AG04450 (cell line): ENCODE measurements around the gene CANT1. TPM values are rescaled to one million over a fixed set of nuclear protein-coding genes. Genes with fewer than 3 reads are reported as not detected.
A peak's percentile ranks its signal among the peaks of the same experiment; 100 is the strongest.

Experiments
- CTCF ChIA-PET: fragments of 300-600, 350-600 bp; formaldehyde crosslinking; extraction: SDS; loops from one replicate; lab custom pipeline; 2022; ENCODE audit warnings: antibody characterized with exemption, inconsistent platforms; lab: Charles Lee
- POLR2A ChIA-PET: fragments of 350-600 bp; formaldehyde crosslinking; extraction: SDS; loops from one replicate; lab custom pipeline; 2021; ENCODE audit warnings: antibody characterized with exemption, inconsistent platforms; lab: Yijun Ruan, JAX
- DNase-seq: peaks from one replicate; pipeline ENCODE4 v3.0.0-alpha.2; 2011; ENCODE audit warnings: low read depth, low spot score
- H3K27ac ChIP-seq: one replicate; pipeline ENCODE4 v1.5.1; 2012; ENCODE audit warnings: low read depth, low read length, control low read depth
- H3K27me3 ChIP-seq: one replicate; pipeline ENCODE4 v1.6.0; 2012; ENCODE audit warnings: low read length; ENCODE audit not compliant: control insufficient read depth, insufficient read depth
- H3K4me3 ChIP-seq: 2 replicates; pipeline ENCODE4 v1.5.1; 2011; ENCODE audit warnings: mild to moderate bottlenecking, low read depth, low read length, control low read depth
- H3K9me3 ChIP-seq: 2 replicates; pipeline ENCODE4 v1.5.1; 2012; ENCODE audit warnings: low read length; ENCODE audit not compliant: control insufficient read depth, insufficient read depth
- polyA plus RNA-seq: library from polyadenylated mRNA; depleted of rRNA; stranded (reverse); fragments of >200 nt; gene quantifications from 2 replicates; pipeline ENCODE4 v1.2.3, GENCODE V29; 2011
- TF ChIP-seq, protein P1 (sequence below): IDR thresholded peaks from 2 replicates; pipeline ENCODE4 v1.5.1; 2011; ENCODE audit warnings: low read depth, low read length, control low read depth, inconsistent platforms

CANT1 gene
- polyA plus RNA-seq, 1 experiment, result 61.6 TPM

DNA sequence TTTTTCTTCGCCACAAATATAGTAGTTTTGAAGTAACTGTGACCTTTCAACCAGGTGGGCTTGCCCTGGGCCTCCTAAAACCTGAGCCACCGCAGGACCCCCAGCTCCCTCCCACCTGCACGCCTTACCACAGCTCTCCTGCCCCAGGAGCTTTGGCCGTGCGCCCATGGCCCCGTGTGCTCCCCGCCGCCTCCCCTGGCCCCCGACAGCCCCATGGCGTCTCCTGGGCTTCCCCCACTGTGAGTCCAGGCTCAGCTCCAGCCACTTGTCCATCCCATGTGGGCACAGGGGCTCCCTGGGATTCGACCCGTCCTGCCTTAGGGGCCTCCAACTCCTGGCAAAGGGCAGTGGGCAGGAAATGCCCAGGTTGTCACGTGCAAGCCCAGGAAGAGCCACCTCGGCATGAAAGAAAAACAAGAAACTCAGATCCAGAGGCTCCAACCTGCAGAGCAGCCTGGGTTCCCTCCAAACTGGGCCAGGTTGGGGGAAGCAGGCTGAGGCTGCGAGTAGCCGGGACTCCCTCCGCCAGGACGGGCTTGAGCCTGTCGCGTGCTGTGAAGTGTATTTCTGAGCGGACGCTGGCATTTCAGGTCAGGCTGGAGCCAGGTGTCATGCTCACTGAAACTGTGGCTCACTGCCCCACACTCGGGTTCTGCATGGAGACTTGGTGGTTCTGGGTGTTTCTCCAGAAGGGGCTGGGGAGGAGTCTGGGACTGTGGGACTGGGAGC, 35.6 kb downstream of the CANT1 start:
- no peak for DNase-seq
- ChIA-PET CTCF (interaction anchor here (0.5 to 0.9 kb wide), 2 partner anchors 14 to 108 kb away, joined by 4 read pairs; no protein-coding TSS in a partner anchor), POLR2A (interaction anchor here (1.1 kb wide), 1 partner anchor 108 kb away, joined by 3 read pairs; no protein-coding TSS in a partner anchor)
- TF ChIP-seq, protein P1, sequence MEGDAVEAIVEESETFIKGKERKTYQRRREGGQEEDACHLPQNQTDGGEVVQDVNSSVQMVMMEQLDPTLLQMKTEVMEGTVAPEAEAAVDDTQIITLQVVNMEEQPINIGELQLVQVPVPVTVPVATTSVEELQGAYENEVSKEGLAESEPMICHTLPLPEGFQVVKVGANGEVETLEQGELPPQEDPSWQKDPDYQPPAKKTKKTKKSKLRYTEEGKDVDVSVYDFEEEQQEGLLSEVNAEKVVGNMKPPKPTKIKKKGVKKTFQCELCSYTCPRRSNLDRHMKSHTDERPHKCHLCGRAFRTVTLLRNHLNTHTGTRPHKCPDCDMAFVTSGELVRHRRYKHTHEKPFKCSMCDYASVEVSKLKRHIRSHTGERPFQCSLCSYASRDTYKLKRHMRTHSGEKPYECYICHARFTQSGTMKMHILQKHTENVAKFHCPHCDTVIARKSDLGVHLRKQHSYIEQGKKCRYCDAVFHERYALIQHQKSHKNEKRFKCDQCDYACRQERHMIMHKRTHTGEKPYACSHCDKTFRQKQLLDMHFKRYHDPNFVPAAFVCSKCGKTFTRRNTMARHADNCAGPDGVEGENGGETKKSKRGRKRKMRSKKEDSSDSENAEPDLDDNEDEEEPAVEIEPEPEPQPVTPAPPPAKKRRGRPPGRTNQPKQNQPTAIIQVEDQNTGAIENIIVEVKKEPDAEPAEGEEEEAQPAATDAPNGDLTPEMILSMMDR, result no peak
- Histone ChIP-seq H3K4me3 (no peak overlapping the region), H3K27ac (peak overlapping the region; percentile 21), H3K9me3 (no peaks in the 10 kb centered on the region; the same call in 1 of the 2 replicates), H3K27me3 (no peaks in the 10 kb centered on the region)

DNA sequence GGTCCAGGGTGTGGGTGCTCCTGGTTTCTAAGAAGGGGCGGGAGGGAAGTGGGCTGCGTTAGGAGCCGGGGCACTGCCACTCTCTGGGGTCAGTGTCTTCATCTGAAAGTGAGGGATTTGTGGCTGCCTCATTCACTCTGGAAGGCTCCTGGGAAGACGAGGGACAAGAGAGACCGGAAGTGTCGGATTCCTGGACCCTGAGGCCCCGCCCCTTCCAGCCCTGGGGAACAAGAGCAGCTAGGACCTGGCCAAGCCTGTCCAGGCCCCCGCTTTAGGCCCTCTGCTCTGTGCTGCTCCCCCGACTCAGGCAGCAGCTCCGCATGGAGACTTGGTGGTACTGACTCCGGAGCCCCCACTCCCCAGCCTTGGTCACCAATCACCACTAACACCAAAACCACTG, 36.4 kb downstream of the CANT1 start:
- ChIA-PET POLR2A (interaction anchor here (0.9 kb wide), 1 partner anchor 58 kb away, joined by 4 read pairs; no protein-coding TSS in a partner anchor), CTCF (interaction anchor here (0.9 kb wide), 1 partner anchor 108 kb away, joined by 4 read pairs; no protein-coding TSS in a partner anchor)
- DNase-seq, result no peak
- Histone ChIP-seq H3K4me3 (no peak overlapping the region), H3K27ac (no peak overlapping the region), H3K9me3 (no peaks in the 10 kb centered on the region; the same call in 1 of the 2 replicates), H3K27me3 (no peaks in the 10 kb centered on the region)
- TF ChIP-seq, protein P1, result no peak

DNA sequence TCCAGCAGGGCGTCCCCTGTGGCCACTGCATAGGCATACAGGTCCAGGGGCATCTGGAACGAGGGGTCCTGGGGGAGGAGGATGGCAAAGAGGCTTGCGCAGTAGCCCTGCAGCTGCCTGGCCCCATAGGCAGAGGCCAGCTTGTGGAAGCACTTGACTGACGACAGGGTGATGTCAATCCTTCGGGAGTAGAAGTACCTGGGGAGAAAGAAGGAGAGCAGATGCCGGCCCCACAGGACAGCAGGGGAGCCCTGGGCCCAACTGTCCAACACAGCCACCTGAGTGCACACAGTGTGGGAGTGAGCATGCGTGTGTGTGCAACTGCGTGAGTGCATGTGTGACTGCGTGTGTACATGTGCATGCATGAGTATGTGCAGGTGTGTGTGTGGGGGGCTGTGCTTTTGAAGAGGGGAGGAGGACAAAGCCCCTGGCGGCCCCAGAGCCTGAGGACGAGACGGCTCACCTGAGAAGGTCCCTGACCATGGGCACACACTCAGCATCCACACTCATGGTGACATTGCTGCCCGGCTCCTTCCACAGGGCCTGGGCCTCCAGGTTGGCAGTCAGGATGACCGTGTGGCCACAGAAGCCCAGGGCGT, 37.0 kb downstream of the CANT1 start:
- TF ChIP-seq, protein P1, result no peak
- ChIA-PET POLR2A (interaction anchor here (0.6 to 1.2 kb wide), 3 partner anchors 58 to 120 kb away, joined by 3 to 6 read pairs (median 4); no protein-coding TSS in a partner anchor), CTCF (interaction anchor here (0.9 to 2.5 kb wide), 9 partner anchors 10 to 137 kb away, joined by 3 to 30 read pairs (median 7); no protein-coding TSS in a partner anchor)
- no peak overlapping the region for H3K27ac ChIP-seq
- no peaks in the 10 kb centered on the region for H3K27me3 ChIP-seq
- no peak for DNase-seq
- H3K4me3 ChIP-seq, result no peak overlapping the region
- H3K9me3 ChIP-seq, result no peaks in the 10 kb centered on the region; the same call in 1 of the 2 replicates

DNA sequence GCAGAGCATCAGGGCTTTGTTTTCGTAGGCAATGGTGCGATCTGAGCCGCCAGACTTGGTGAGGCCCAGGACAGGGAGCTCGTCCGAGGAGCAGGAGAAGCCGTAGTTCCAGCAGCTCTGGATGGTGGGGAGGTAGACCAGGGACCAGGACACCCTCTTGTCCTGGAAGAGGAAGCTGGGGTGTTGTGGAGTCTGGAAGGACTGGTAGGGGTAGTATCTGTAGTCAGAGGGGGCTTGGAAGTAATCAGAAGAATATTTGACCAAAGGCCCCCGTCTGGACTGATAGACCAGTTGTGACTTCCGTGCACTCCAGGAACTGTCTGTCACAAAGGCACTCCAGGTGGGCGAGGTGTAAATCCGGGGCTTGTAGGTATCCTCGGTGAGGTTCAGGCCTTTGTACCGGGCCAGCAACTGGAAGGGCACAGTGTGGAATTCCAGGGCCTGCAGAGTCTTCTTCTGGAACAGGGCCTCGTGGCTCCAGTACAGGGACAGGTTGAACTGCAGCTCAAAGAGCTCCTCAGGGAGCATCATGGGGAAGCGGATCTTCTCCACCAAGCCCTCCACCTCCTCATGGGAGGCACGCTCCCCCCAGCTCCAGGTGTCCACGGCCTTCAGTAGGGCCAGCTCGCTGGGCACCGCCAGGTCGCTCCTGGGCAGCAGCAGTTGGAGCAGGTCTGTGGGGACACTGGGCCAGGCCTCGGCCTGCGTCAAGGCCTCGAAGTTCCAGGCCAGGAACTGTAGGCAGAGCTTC, 37.6 kb downstream of the CANT1 start:
- TF ChIP-seq, protein P1, result no peak
- Histone ChIP-seq H3K27ac (no peak overlapping the region), H3K4me3 (no peak overlapping the region), H3K27me3 (no peaks in the 10 kb centered on the region), H3K9me3 (no peaks in the 10 kb centered on the region; the same call in 1 of the 2 replicates)
- no peak for DNase-seq
- ChIA-PET POLR2A (interaction anchor here (0.6 to 1.2 kb wide), 5 partner anchors 11 to 119 kb away, joined by 3 to 6 read pairs (median 3); no protein-coding TSS in a partner anchor), CTCF (interaction anchor here (0.5 to 2.5 kb wide), 25 partner anchors 9 to 759 kb away, joined by 3 to 30 read pairs (median 5); no protein-coding TSS in a partner anchor)
